Endothelial cell of umbilical vein (primary cell): Measurements from ENCODE around the gene GJB4. TPM values are rescaled to one million over a fixed set of nuclear protein-coding genes. Genes with fewer than 3 reads are reported as not detected.

Experiments used
- BruUV-seq: library from RNA; stranded (reverse); fragments of 400-500 nt; replicated peaks from 2 replicates; lab custom pipeline; 2021; lab: Mats Ljungman, UMichigan
- CTCF ChIA-PET: fragments of 300-600, 350-600 bp; sonication (Branson Sonifier 250); formaldehyde crosslinking; loops from one replicate; lab custom pipeline; 2021; ENCODE audit warnings: antibody characterized with exemption, inconsistent platforms; lab: Charles Lee
- POLR2A ChIA-PET: fragments of 300-600, 350-600 bp; sonication (Branson Sonifier 250); formaldehyde crosslinking; loops from one replicate; lab custom pipeline; 2021; ENCODE audit warnings: antibody characterized with exemption, inconsistent platforms; lab: Charles Lee
- DNase-seq: peaks from one replicate; pipeline ENCODE4 v3.0.0-alpha.2; 2011; ENCODE audit warnings: low read depth, low spot score
- FAIRE-seq: peaks from 2 replicates; lab custom pipeline; 2011; peaks lifted over from hg19 to GRCh38; lab: Jason Lieb, UNC
- H2AFZ ChIP-seq: 2 replicates; pipeline ENCODE4 v1.6.0; 2012; ENCODE audit warnings: low read depth, low read length, control low read depth, inconsistent platforms
- H3K27ac ChIP-seq: 2 replicates; pipeline ENCODE4 v1.5.1; 2011; ENCODE audit warnings: low read depth, mild to moderate bottlenecking, control low read depth, low read length, moderate library complexity; ENCODE audit not compliant: insufficient read depth
- H3K27me3 ChIP-seq, 2 experiments: 2 replicates each; pipeline versions ENCODE4 v1.6.0 to v1.6.1; 2011; ENCODE audit warnings: low read length in 2 of 2, mixed read lengths in 1 of 2; ENCODE audit not compliant: control insufficient read depth in 2 of 2, insufficient read depth in 2 of 2
- H3K36me3 ChIP-seq, 2 experiments: 2 replicates in 1 of 2; 3 replicates in 1 of 2; pipeline ENCODE4 v1.5.1; 2011; ENCODE audit warnings: low read length in 2 of 2, mild to moderate bottlenecking in 1 of 2, moderate library complexity in 1 of 2; ENCODE audit not compliant: control insufficient read depth in 2 of 2, insufficient read depth in 2 of 2; ENCODE audit errors: extremely low read depth in 1 of 2
- H3K4me1 ChIP-seq: 3 replicates; pipeline ENCODE4 v1.5.1; 2011; ENCODE audit warnings: mild to moderate bottlenecking, low read length; ENCODE audit not compliant: control insufficient read depth, insufficient read depth; ENCODE audit errors: extremely low read depth
- H3K4me2 ChIP-seq: 2 replicates; pipeline ENCODE4 v1.6.1; 2011; ENCODE audit warnings: low read length, control low read depth, mixed read lengths; ENCODE audit not compliant: insufficient read depth
- H3K4me3 ChIP-seq, 3 experiments: fragments of 200-600 bp in 1 of 3; sonication (generic), shearing (Covaris generic) in 1 of 3; replicated peaks in 1 of 3; 2 replicates each; pipeline ENCODE4 v1.5.1; 2011 to 2016; ENCODE audit warnings: control low read depth in 3 of 3, low read length in 3 of 3, mild to moderate bottlenecking in 2 of 3, inconsistent platforms in 1 of 3, low read depth in 1 of 3, moderate library complexity in 1 of 3; ENCODE audit not compliant: insufficient read depth in 1 of 3
- H3K79me2 ChIP-seq: 2 replicates; pipeline ENCODE4 v1.6.0; 2012; ENCODE audit warnings: low read length, inconsistent platforms; ENCODE audit not compliant: control insufficient read depth, insufficient read depth
- H3K9ac ChIP-seq: replicated peaks from 2 replicates; pipeline ENCODE3; 2011; ENCODE audit warnings: low read length, control low read depth; ENCODE audit not compliant: insufficient read depth; ENCODE audit errors: extremely low read depth
- H3K9me1 ChIP-seq: replicated peaks from 3 replicates; pipeline ENCODE4 v1.6.0; 2011; ENCODE audit warnings: mild to moderate bottlenecking, low read length; ENCODE audit not compliant: control insufficient read depth, insufficient read depth; ENCODE audit errors: extremely low read depth
- H3K9me3 ChIP-seq: replicated peaks from 2 replicates; pipeline ENCODE4 v1.5.1; 2012; ENCODE audit warnings: low read length, inconsistent platforms; ENCODE audit not compliant: control insufficient read depth, insufficient read depth
- H4K20me1 ChIP-seq: replicated peaks from 2 replicates; pipeline ENCODE3; 2011; ENCODE audit warnings: mild to moderate bottlenecking, low read length; ENCODE audit not compliant: control insufficient read depth, insufficient read depth; ENCODE audit errors: extremely low read depth
- CTCF ChIP-seq, 2 donors: IDR thresholded peaks; 1 replicate in 1 of 2; 2 replicates in 1 of 2; pipeline ENCODE4 v1.5.1; 2011; ENCODE audit warnings: low read length in 2 of 2, mild to moderate bottlenecking in 2 of 2, moderate library complexity in 2 of 2, control low read depth in 1 of 2, inconsistent platforms in 1 of 2, low read depth in 1 of 2; ENCODE audit not compliant: insufficient read depth in 1 of 2; ENCODE audit errors: extremely low read depth in 1 of 2
- EZH2 ChIP-seq: IDR thresholded peaks from 2 replicates; pipeline ENCODE4 v1.6.1; 2012; ENCODE audit warnings: borderline replicate concordance, low read depth, mild to moderate bottlenecking, moderate library complexity, low read length, inconsistent platforms; ENCODE audit not compliant: severe bottlenecking
- FOS ChIP-seq: IDR thresholded peaks from 2 replicates; pipeline ENCODE4 v1.6.1; 2011; ENCODE audit warnings: mild to moderate bottlenecking, low read length, moderate library complexity, borderline replicate concordance; ENCODE audit not compliant: insufficient read depth
- GATA2 ChIP-seq: IDR thresholded peaks from 2 replicates; pipeline ENCODE4 v1.7.0; 2011; ENCODE audit warnings: low read depth, mild to moderate bottlenecking, moderate library complexity, mixed read lengths, low read length; ENCODE audit not compliant: insufficient read length, insufficient read depth
- JUN ChIP-seq: IDR thresholded peaks from 2 replicates; pipeline ENCODE4 v1.6.1; 2011; ENCODE audit warnings: borderline replicate concordance, low read depth; ENCODE audit not compliant: insufficient read length, insufficient read depth
- MAX ChIP-seq: IDR thresholded peaks from 2 replicates; pipeline ENCODE4 v1.6.1; 2011; ENCODE audit not compliant: insufficient read depth, insufficient read length
- MYC ChIP-seq: IDR thresholded peaks from one replicate; pipeline ENCODE4 v1.6.1; 2011; ENCODE audit warnings: mild to moderate bottlenecking, low read depth, low read length
- POLR2A ChIP-seq: IDR thresholded peaks from 2 replicates; pipeline ENCODE4 v1.6.1; 2012; ENCODE audit warnings: low read depth, mild to moderate bottlenecking, control low read depth, low read length
- POLR2AphosphoS5 ChIP-seq: IDR thresholded peaks from 2 replicates; pipeline ENCODE4 v1.6.1; 2012; ENCODE audit warnings: low read depth, mild to moderate bottlenecking, control low read depth, low read length, moderate library complexity; ENCODE audit not compliant: insufficient read depth
- dilution Hi-C: fragments of 300-500 bp; cut with MboI; formaldehyde crosslinking; loops from one replicate; pipeline ENCODE4 v1.15.0; 2019; ENCODE audit warnings: low sequenced_read_pairs; ENCODE audit not compliant: extremely low pct_ligation_motif_present
- intact Hi-C: fragments of 100-400 bp; cut with micrococcal nuclease; formaldehyde crosslinking; loops from one replicate; pipeline ENCODE4 v1.10.0; 2022
- polyA plus RNA-seq, 4 experiments: library from polyadenylated mRNA; depleted of rRNA in 3 of 4; stranded (reverse) in 3 of 4; unstranded in 1 of 4; fragments of >200 nt; gene quantifications; 2 replicates each; pipeline versions ENCODE4 v1.2.1 to v1.2.3, GENCODE V29; 2011 to 2012; ENCODE audit warnings: missing spikeins in 1 of 4
- total RNA-seq: library from RNA; stranded (reverse); gene quantifications from 2 replicates; pipeline ENCODE4 v1.2.3, GENCODE V29; 2021

GJB4 gene
- total and polyA plus RNA-seq, 2 donors (not counting 3 experiments of a cell fraction or from before 2014, with no cell fraction given): not detected

- ChIA-PET POLR2A (no interaction called here), CTCF (no interaction called here)
- no TSS peak for BruUV-seq
- H3K9me1 ChIP-seq: no peaks in the 10 kb centered on the region
- H3K27ac ChIP-seq: no peak overlapping the region
- H4K20me1 ChIP-seq: no peaks in the 10 kb centered on the region
- dilution Hi-C loops: no loop called here
- intact Hi-C loops: no loop called here
- DNase-seq: no peak
- H3K36me3 ChIP-seq: no peaks in the 10 kb centered on the region
- H3K4me1 ChIP-seq: no peaks in the 10 kb centered on the region
- no peak for FAIRE-seq
- no peak overlapping the region for H3K4me3 ChIP-seq
- H3K27me3 ChIP-seq: no peaks in the 10 kb centered on the region
- no peak for TF ChIP-seq FOS
- TF ChIP-seq JUN: no peak
- no peak for TF ChIP-seq POLR2AphosphoS5
- TF ChIP-seq CTCF (IDR thresholded peaks at IDR 0.05; ENCODE audit: extremely low read depth in 1 of 2, insufficient read depth in 1 of 2, low read depth in 1 of 2, low read length in 2 of 2): no peak
- TF ChIP-seq GATA2: no peak
- no peak for TF ChIP-seq MAX
- TF ChIP-seq POLR2A: no peak
- TF ChIP-seq MYC: no peak
- TF ChIP-seq EZH2: no peak
- no peak overlapping the region for H3K9ac ChIP-seq
- H2AFZ ChIP-seq: no peak overlapping the region
- H3K9me3 ChIP-seq: no peaks in the 10 kb centered on the region
- H3K79me2 ChIP-seq: no peaks in the 10 kb centered on the region
- no peak overlapping the region for H3K4me2 ChIP-seq
Measured at GRCh38 chr1:34763142-34763781, 3.7 kb downstream of the GJB4 start.
